IMR-90 (cell line): ENCODE results near the gene BRAT1.

Source experiments
- MAFK ChIP-seq: IDR thresholded peaks from 2 replicates; pipeline ENCODE4 v1.6.1; 2012; ENCODE audit warnings: low read depth, low read length, improper control_type of control experiment
- POLR2A ChIP-seq: IDR thresholded peaks from 2 replicates; pipeline ENCODE4 v1.6.1; 2012; ENCODE audit warnings: mild to moderate bottlenecking, low read depth, low read length
- RAD21 ChIP-seq: IDR thresholded peaks from 2 replicates; pipeline ENCODE4 v1.6.1; 2012; ENCODE audit warnings: low read length, improper control_type of control experiment
- TF ChIP-seq, protein P1 (sequence below): conservative IDR thresholded peaks from 2 replicates; pipeline ENCODE4 v1.5.1; 2012; ENCODE audit warnings: mild to moderate bottlenecking, low read depth, low read length, improper control_type of control experiment
- TF ChIP-seq, protein P2 (sequence below): fragments of 150-350 bp; IDR thresholded peaks from 2 replicates; pipeline ENCODE4 v1.6.1; 2017; ENCODE audit warnings: mild to moderate bottlenecking, antibody characterized with exemption, low read length, low read depth

DNA sequence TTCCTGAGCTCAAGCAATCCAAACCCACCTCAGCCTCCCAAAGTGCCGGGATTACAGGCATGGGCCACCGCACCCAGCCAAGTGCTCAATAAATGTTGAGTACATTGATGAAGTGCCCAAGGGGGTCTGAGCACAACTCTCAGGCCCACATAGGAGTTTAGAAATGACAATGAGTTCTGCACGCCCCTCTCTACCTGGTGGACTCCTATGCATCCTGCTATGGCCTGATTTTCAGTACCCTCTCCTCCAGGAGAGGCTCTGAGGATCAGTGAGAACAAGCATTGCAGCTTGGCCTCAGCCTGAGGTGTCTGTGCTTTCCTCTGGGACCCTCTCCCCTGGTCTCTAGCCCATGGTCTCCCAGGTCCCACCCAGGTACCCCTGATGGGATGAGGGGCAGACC is 58.3 kb downstream of the BRAT1 start:
- TF ChIP-seq, protein P1, sequence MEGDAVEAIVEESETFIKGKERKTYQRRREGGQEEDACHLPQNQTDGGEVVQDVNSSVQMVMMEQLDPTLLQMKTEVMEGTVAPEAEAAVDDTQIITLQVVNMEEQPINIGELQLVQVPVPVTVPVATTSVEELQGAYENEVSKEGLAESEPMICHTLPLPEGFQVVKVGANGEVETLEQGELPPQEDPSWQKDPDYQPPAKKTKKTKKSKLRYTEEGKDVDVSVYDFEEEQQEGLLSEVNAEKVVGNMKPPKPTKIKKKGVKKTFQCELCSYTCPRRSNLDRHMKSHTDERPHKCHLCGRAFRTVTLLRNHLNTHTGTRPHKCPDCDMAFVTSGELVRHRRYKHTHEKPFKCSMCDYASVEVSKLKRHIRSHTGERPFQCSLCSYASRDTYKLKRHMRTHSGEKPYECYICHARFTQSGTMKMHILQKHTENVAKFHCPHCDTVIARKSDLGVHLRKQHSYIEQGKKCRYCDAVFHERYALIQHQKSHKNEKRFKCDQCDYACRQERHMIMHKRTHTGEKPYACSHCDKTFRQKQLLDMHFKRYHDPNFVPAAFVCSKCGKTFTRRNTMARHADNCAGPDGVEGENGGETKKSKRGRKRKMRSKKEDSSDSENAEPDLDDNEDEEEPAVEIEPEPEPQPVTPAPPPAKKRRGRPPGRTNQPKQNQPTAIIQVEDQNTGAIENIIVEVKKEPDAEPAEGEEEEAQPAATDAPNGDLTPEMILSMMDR: no peak
- TF ChIP-seq POLR2A: no peak
- no peak for TF ChIP-seq RAD21
- TF ChIP-seq, protein P2, sequence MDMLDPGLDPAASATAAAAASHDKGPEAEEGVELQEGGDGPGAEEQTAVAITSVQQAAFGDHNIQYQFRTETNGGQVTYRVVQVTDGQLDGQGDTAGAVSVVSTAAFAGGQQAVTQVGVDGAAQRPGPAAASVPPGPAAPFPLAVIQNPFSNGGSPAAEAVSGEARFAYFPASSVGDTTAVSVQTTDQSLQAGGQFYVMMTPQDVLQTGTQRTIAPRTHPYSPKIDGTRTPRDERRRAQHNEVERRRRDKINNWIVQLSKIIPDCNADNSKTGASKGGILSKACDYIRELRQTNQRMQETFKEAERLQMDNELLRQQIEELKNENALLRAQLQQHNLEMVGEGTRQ: no peak
- no peak for TF ChIP-seq MAFK
